A549 (cell line): ENCODE data around the gene LMAN1. TPM values are rescaled to one million over a fixed set of nuclear protein-coding genes. Genes with fewer than 3 reads are reported as not detected.

Source experiments
- ATAC-seq, 2 experiments: fragments of 200-7000 bp in 1 of 2; fragments of >200 bp in 1 of 2; cut with Nextera tagmentation in 1 of 2; cut with Tn5 transposase in 1 of 2; 3 replicates each; pipeline versions ENCODE4 v1.8.0 to v1.9.1; 2018 to 2020; ENCODE audit warnings: mild to moderate bottlenecking in 1 of 2, moderate library complexity in 1 of 2
- CTCF ChIA-PET: fragments of 300-600 bp; sonication (Branson Sonifier 250); formaldehyde crosslinking; extraction: SDS; loops from one replicate; lab custom pipeline; 2021; ENCODE audit warnings: antibody characterized with exemption, inconsistent platforms; lab: Yijun Ruan, JAX
- POLR2A ChIA-PET: fragments of 350-600 bp; formaldehyde crosslinking; extraction: SDS; loops from one replicate; lab custom pipeline; 2021; ENCODE audit warnings: antibody characterized with exemption, inconsistent platforms; lab: Yijun Ruan, JAX
- DNase-seq, 2 experiments: peaks; one replicate each; pipeline versions ENCODE4 v3.0.0 to v3.0.0-alpha.2; 2011 to 2016; ENCODE audit warnings: low read depth in 1 of 2, low spot score in 1 of 2
- FAIRE-seq: peaks from 2 replicates; lab custom pipeline; 2011; peaks lifted over from hg19 to GRCh38; lab: Jason Lieb, UNC
- H3K27ac ChIP-seq, 2 experiments: fragments of >200 bp; sonication (Bioruptor Twin); formaldehyde crosslinking; 3 replicates each; pipeline ENCODE4 v1.5.1; 2016 to 2017
- H3K4me1 ChIP-seq: fragments of >200 bp; sonication (Bioruptor Twin); formaldehyde crosslinking; 3 replicates; pipeline ENCODE4 v1.6.1; 2016
- H3K4me2 ChIP-seq: fragments of >200 bp; sonication (Bioruptor Twin); formaldehyde crosslinking; 3 replicates; pipeline ENCODE4 v1.6.1; 2016
- H3K4me3 ChIP-seq: fragments of >200 bp; sonication (Bioruptor Twin); formaldehyde crosslinking; 3 replicates; pipeline ENCODE4 v1.5.1; 2016
- H3K9me3 ChIP-seq: fragments of >200 bp; sonication (Bioruptor Twin); formaldehyde crosslinking; 3 replicates; pipeline ENCODE4 v1.6.1; 2016
- HOXA7 ChIP-seq: fragments of 250-450 bp; sonication (Bioruptor Pico); IDR thresholded peaks from 2 replicates; pipeline ENCODE4 v1.5.0; 2020; ENCODE audit warnings: mild to moderate bottlenecking, moderate library complexity
- HOXB5 ChIP-seq: fragments of 250-450 bp; sonication (Bioruptor Pico); IDR thresholded peaks from 2 replicates; pipeline ENCODE4 v1.5.0; 2020; ENCODE audit warnings: mild to moderate bottlenecking, moderate library complexity
- JUN ChIP-seq, 2 experiments: fragments of >200 bp; sonication (Bioruptor Twin); formaldehyde crosslinking; IDR thresholded peaks; 2 replicates in 1 of 2; 3 replicates in 1 of 2; pipeline ENCODE4 v1.6.1; 2016 to 2017
- JUNB ChIP-seq: fragments of >200 bp; sonication (Bioruptor Twin); formaldehyde crosslinking; IDR thresholded peaks from 2 replicates; pipeline ENCODE4 v1.6.1; 2016
- MYC ChIP-seq: IDR thresholded peaks from 2 replicates; pipeline ENCODE4 v1.6.1; 2012; ENCODE audit warnings: mild to moderate bottlenecking, inconsistent platforms, low read length, improper control_type of control experiment, borderline replicate concordance
- POLR2A ChIP-seq: IDR thresholded peaks from 2 replicates; pipeline ENCODE4 v1.6.1; 2012; ENCODE audit warnings: mild to moderate bottlenecking, low read length
- POLR2AphosphoS2 ChIP-seq: conservative IDR thresholded peaks from 2 replicates; pipeline ENCODE4 v1.6.1; 2012; ENCODE audit warnings: low read length, improper control_type of control experiment, inconsistent platforms
- RCOR1 ChIP-seq: fragments of 150-350 bp; IDR thresholded peaks from 2 replicates; pipeline ENCODE4 v1.6.1; 2014; ENCODE audit warnings: antibody characterized with exemption, low read length, low read depth
- RFX5 ChIP-seq: fragments of 450-650 bp; IDR thresholded peaks from 2 replicates; pipeline ENCODE4 v1.7.1; 2014; ENCODE audit warnings: antibody characterized with exemption, mild to moderate bottlenecking, moderate library complexity
- SREBF2 ChIP-seq: fragments of 450-650 bp; IDR thresholded peaks from 2 replicates; pipeline ENCODE4 v1.6.1; 2014; ENCODE audit warnings: mild to moderate bottlenecking, moderate library complexity
- TFCP2L1 ChIP-seq: fragments of 250-450 bp; sonication (Bioruptor Pico); IDR thresholded peaks from 2 replicates; pipeline ENCODE4 v1.5.0; 2021; ENCODE audit warnings: mild to moderate bottlenecking
- TP53 ChIP-seq: fragments of 250-450 bp; sonication (Bioruptor Pico); IDR thresholded peaks from 2 replicates; pipeline ENCODE4 v1.5.0; 2021; ENCODE audit warnings: mild to moderate bottlenecking, moderate library complexity
- ZNF302 ChIP-seq: fragments of 250-450 bp; sonication (Bioruptor Pico); IDR thresholded peaks from 2 replicates; pipeline ENCODE4 v1.9.0; 2021; ENCODE audit warnings: inconsistent platforms, mild to moderate bottlenecking, moderate library complexity
- ZSCAN20 ChIP-seq: fragments of 250-450 bp; sonication (Bioruptor Pico); IDR thresholded peaks from 2 replicates; pipeline ENCODE4 v1.8.0; 2022; ENCODE audit warnings: mild to moderate bottlenecking, moderate library complexity
- WGBS: methylation state at CpG from one replicate; pipeline ENCODE4 v1.1.6; 2017; ENCODE audit errors: missing lambda C conversion rate; 5-methylcytosine and 5-hydroxymethylcytosine counted together
- polyA plus RNA-seq, 4 experiments: library from polyadenylated mRNA; depleted of rRNA in 3 of 4; stranded (reverse); fragments of >200 nt; fragmentation: RNase III in 1 of 4; extraction: RNeasy Plus Mini Kit Qiagen cat#74134 plus additional on column Dnase treatment in 1 of 4; gene quantifications; 2 replicates in 3 of 4; 3 replicates in 1 of 4; pipeline ENCODE4 v1.2.3, GENCODE V29; 2011 to 2017
- TF ChIP-seq, protein P1 (sequence below): IDR thresholded peaks from 2 replicates; pipeline ENCODE4 v1.6.1; 2012
- TF ChIP-seq, protein P2 (sequence below): fragments of 200-600 bp; sonication (generic); IDR thresholded peaks from 2 replicates; pipeline ENCODE4 v1.6.1; 2016; ENCODE audit warnings: antibody characterized with exemption, mild to moderate bottlenecking, moderate library complexity
- TF ChIP-seq, protein P3 (sequence below): IDR thresholded peaks from 2 replicates; pipeline ENCODE4 v1.6.1; 2012

The LMAN1 gene
- polyA plus RNA-seq, 2 of the 4 experiments (the other 2 are of a cell fraction): 56.2 to 94.0 TPM

DNA sequence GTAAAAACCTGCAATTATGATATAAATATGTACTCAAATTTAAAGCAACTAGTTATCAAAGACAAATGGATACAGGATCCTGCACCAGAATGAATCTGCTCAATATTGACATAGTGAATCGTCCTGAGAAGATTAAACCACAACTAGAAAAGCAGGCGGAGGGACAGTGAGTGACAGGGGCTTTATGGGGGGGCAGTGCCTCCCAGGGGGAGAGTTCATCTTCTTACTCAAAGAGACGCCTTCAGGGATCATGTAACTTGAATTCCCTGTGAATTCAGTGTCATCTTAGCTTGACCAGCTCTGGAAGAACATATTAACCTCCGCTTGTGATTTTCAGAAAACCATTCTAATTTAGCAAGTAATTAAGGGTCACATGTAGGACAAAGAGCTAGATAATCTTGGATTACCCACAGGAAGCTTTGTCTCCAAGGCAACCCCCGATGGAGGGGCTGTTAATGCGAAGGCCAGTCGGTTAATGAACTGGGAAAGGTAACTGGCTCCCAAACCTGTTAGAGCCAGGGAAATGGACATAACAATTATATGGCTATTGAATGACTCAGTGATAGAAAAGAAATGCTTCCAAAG, 17.4 kb upstream of the LMAN1 start:
- Histone ChIP-seq H3K27ac (no peak overlapping the region), H3K9me3 (no peaks in the 10 kb centered on the region), H3K4me1 (no peaks in the 10 kb centered on the region), H3K4me2 (no peak overlapping the region)
- WGBS: 53% methylated on average over 7 of the region's 7 CpGs
- POLR2A ChIA-PET: no interaction called here
- FAIRE-seq (no peak), ATAC-seq (no peak)
- TF ChIP-seq MYC (no peak), RFX5 (no peak), ZSCAN20 (CRISPR knock-in tag) (no peak), POLR2A (no peak), JUNB (no peak), SREBF2 (no peak), HOXB5 (no peak), JUN (IDR thresholded peaks at IDR 0.05) (no peak)
- TF ChIP-seq, protein P1, sequence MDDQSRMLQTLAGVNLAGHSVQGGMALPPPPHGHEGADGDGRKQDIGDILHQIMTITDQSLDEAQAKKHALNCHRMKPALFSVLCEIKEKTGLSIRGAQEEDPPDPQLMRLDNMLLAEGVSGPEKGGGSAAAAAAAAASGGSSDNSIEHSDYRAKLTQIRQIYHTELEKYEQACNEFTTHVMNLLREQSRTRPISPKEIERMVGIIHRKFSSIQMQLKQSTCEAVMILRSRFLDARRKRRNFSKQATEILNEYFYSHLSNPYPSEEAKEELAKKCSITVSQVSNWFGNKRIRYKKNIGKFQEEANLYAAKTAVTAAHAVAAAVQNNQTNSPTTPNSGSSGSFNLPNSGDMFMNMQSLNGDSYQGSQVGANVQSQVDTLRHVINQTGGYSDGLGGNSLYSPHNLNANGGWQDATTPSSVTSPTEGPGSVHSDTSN: no peak
- TF ChIP-seq, all 56 proteins: peak for 0
- CTCF ChIA-PET: interaction anchor here (1.3 to 1.5 kb wide), 2 partner anchors 12 to 26 kb away, joined by 3 to 4 read pairs; no protein-coding TSS in a partner anchor
- H3K4me3 ChIP-seq: no peak overlapping the region
- no peak for DNase-seq

- Histone ChIP-seq H3K27ac (no peak overlapping the region), H3K4me1 (no peaks in the 10 kb centered on the region), H3K4me2 (no peak overlapping the region), H3K4me3 (no peak overlapping the region), H3K9me3 (no peaks in the 10 kb centered on the region)
- FAIRE-seq (no peak), DNase-seq (no peak), ATAC-seq (no peak)
- no peak for TF ChIP-seq MYC
- ChIA-PET CTCF (no interaction called here), POLR2A (no interaction called here)
- 25% methylated on average over 3 of the region's 3 CpGs for WGBS
These were observed 15.1 kb upstream of the LMAN1 start for GRCh38 chr18:59374128-59374527.

GRCh38 chr18:59372975-59373374, 13.9 kb upstream of the LMAN1 start:
- no peak overlapping the region for H3K4me3 ChIP-seq
- H3K4me2 ChIP-seq: no peak overlapping the region
- ChIA-PET POLR2A (no interaction called here), CTCF (no interaction called here)
- 54% methylated on average over 2 of the region's 2 CpGs for WGBS
- no peak for ATAC-seq
- no peak for FAIRE-seq
- DNase-seq: no peak
- TF ChIP-seq, protein P2, sequence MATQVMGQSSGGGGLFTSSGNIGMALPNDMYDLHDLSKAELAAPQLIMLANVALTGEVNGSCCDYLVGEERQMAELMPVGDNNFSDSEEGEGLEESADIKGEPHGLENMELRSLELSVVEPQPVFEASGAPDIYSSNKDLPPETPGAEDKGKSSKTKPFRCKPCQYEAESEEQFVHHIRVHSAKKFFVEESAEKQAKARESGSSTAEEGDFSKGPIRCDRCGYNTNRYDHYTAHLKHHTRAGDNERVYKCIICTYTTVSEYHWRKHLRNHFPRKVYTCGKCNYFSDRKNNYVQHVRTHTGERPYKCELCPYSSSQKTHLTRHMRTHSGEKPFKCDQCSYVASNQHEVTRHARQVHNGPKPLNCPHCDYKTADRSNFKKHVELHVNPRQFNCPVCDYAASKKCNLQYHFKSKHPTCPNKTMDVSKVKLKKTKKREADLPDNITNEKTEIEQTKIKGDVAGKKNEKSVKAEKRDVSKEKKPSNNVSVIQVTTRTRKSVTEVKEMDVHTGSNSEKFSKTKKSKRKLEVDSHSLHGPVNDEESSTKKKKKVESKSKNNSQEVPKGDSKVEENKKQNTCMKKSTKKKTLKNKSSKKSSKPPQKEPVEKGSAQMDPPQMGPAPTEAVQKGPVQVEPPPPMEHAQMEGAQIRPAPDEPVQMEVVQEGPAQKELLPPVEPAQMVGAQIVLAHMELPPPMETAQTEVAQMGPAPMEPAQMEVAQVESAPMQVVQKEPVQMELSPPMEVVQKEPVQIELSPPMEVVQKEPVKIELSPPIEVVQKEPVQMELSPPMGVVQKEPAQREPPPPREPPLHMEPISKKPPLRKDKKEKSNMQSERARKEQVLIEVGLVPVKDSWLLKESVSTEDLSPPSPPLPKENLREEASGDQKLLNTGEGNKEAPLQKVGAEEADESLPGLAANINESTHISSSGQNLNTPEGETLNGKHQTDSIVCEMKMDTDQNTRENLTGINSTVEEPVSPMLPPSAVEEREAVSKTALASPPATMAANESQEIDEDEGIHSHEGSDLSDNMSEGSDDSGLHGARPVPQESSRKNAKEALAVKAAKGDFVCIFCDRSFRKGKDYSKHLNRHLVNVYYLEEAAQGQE: no peak
- no peak for TF ChIP-seq MYC
- TF ChIP-seq ZNF302 (CRISPR knock-in tag): no peak
- no peak for TF ChIP-seq RCOR1
- TF ChIP-seq TFCP2L1 (CRISPR knock-in tag): no peak
- TF ChIP-seq POLR2AphosphoS2: no peak
- no peak for TF ChIP-seq HOXA7
- TF ChIP-seq TP53 (CRISPR knock-in tag): no peak
- TF ChIP-seq, protein P3, sequence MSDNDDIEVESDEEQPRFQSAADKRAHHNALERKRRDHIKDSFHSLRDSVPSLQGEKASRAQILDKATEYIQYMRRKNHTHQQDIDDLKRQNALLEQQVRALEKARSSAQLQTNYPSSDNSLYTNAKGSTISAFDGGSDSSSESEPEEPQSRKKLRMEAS: no peak
- TF ChIP-seq, protein P1: no peak
- H3K9me3 ChIP-seq: no peaks in the 10 kb centered on the region
- no peaks in the 10 kb centered on the region for H3K4me1 ChIP-seq
- H3K27ac ChIP-seq: no peak overlapping the region
